ENCODE data around the gene KIAA1217. TPM values are rescaled to one million over a fixed set of nuclear protein-coding genes. Genes with fewer than 3 reads are reported as not detected.

The KIAA1217 gene
- total and polyA plus RNA-seq, 2 experiments from 2014 or later: 13.3 to 23.1 TPM

DNA sequence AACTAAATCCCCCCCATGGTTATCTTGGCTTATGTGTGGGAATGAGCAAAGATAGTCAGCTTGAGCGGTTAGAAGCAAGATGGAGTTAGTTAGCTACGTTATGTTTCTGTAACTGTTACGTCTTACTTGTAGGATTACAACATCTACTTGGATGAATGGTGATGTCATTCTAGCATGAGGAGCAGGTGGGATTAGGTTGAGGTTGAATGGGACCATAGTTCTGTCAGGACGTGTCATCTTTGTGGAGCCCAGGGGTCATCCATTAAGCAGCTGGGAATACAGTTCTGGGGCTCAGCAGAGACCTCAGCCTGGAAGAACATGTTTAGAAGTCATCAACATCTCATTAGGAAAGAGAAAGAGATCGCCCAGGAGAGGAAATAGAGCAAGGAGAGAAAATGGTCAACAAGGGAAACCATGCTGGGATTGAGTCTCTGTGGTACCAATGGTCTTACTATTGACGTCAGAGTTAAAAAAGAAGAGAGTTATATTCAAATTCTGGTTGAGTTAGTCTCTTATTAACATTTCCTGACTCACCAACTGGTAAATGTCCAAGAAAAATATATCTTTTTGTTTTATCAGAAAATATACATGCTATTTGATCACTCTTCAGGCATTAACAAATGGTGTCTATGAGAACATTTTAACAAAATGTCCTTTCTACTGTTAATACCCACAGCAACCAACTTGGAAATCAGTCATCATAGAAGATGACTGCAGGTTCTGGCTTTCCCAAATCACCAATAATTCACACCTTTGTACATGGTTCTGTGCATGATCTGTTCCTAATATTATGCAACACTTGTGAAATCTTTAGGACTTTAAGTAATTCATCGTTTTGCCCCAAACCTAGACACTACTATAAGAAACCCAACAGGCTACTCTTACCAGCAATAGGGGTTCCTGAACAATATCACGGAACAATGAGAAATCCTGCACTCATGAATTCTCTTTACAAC is 96.9 kb downstream of the KIAA1217 start:
- TF ChIP-seq, protein P1, sequence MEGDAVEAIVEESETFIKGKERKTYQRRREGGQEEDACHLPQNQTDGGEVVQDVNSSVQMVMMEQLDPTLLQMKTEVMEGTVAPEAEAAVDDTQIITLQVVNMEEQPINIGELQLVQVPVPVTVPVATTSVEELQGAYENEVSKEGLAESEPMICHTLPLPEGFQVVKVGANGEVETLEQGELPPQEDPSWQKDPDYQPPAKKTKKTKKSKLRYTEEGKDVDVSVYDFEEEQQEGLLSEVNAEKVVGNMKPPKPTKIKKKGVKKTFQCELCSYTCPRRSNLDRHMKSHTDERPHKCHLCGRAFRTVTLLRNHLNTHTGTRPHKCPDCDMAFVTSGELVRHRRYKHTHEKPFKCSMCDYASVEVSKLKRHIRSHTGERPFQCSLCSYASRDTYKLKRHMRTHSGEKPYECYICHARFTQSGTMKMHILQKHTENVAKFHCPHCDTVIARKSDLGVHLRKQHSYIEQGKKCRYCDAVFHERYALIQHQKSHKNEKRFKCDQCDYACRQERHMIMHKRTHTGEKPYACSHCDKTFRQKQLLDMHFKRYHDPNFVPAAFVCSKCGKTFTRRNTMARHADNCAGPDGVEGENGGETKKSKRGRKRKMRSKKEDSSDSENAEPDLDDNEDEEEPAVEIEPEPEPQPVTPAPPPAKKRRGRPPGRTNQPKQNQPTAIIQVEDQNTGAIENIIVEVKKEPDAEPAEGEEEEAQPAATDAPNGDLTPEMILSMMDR (IDR thresholded peaks at IDR 0.05; ENCODE audit: low read depth, low read length): no peak
- Histone ChIP-seq H3K9me3 (ENCODE audit: low read depth) (no peaks in the 10 kb centered on the region), H3K27me3 (no peaks in the 10 kb centered on the region), H3K4me1 (ENCODE audit: low read depth) (peaks cover 15% of the 10 kb centered on the region), H3K4me3 (no peak overlapping the region), H3K27ac (no peak overlapping the region), H3K36me3 (no peaks in the 10 kb centered on the region)
- DNase-seq (ENCODE audit: low read depth in 1 of 2, low spot score in 1 of 2): peak in 1 of 2 donors; percentile 18

DNA sequence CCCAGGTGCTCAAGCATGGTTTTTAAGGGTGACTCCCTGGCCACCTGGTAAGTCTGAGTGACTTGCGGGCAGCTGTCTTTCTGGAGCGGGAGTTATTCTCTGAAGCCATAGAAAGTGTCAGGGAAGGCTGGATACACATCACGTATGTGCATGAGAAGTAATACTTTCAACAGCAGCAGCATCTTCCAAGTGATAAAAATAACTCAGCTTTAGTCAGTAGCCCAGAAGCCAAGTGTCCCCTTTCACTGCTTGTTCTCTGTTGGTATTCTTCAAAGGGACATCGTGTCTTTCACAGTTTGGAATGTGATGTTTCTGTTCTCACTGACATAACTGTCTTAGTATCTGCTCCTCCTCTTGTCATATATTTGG is 97.6 kb downstream of the KIAA1217 start:
- Histone ChIP-seq H3K36me3 (no peaks in the 10 kb centered on the region), H3K4me3 (no peak overlapping the region), H3K27ac (no peak overlapping the region), H3K27me3 (no peaks in the 10 kb centered on the region), H3K9me3 (ENCODE audit: low read depth) (no peaks in the 10 kb centered on the region), H3K4me1 (ENCODE audit: low read depth) (peaks cover 15% of the 10 kb centered on the region)
- no peak for DNase-seq (ENCODE audit: low read depth in 1 of 2, low spot score in 1 of 2)
- TF ChIP-seq, protein P1 (IDR thresholded peaks at IDR 0.05; ENCODE audit: low read depth, low read length): no peak

DNA sequence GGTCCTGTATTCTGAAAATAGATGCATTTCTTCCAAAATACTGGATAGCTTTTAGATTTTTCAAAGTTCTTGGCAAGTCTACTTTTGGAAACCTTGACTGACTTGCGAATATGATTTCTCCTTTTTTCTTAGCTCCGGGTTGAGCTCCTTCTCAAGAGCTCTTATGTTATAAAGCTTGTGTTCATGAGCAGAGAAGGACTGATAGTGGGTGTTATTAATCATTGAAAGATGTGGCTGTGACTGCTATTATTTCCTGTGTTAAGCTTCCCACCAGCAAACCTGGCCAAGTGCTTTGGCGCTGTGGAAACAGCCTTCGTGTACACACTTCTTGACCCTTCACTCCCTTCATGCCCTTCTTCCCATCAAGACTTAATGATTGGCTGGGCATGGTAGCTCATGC is 98.2 kb downstream of the KIAA1217 start:
- Histone ChIP-seq H3K36me3 (no peaks in the 10 kb centered on the region), H3K4me1 (ENCODE audit: low read depth) (peaks cover 15% of the 10 kb centered on the region), H3K4me3 (no peak overlapping the region), H3K27ac (no peak overlapping the region), H3K27me3 (no peaks in the 10 kb centered on the region), H3K9me3 (ENCODE audit: low read depth) (no peaks in the 10 kb centered on the region)
- DNase-seq (ENCODE audit: low read depth in 1 of 2, low spot score in 1 of 2): peak in 1 of 2 donors; percentile 24
- TF ChIP-seq, protein P1 (IDR thresholded peaks at IDR 0.05; ENCODE audit: low read depth, low read length): no peak

DNA sequence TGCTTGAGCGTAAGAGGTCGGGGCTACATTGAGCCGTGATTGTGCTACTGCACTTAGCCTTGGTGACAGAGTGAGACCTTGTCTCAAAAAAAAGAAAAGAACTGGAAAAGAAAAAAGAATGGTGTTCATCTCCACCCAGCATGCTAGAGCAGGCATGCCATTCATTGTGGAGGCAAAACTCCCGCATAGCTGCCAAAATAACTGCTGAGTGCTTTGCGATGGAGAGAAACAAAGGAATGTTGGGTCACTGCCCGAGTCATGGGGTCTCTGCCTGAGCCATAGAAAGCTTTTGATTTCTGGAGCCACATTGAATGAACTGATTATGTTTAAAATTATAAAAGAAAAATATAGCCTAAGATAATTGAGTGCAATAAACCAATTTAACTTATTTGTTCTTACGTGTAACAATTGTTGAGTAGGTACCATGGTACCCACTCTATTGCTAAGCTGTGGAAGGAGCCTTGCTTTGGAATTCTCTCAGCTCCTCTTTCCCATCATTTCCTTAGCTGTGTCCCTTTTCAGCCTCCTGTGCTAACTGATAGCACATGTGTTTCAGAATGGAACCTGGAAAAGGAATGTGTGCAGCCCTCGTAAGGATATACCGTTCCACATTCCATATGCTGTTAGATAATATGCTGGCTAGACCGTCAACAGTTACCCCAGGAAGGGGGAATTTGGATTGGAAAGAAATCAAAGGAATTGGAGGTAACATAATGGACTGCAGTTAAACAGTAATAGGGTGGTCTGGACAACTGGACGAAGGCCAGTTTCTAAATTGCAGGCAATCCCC is 99.0 kb downstream of the KIAA1217 start:
- DNase-seq (ENCODE audit: low read depth in 1 of 2, low spot score in 1 of 2): peak in 1 of 2 donors; percentile 47
- TF ChIP-seq, protein P1 (IDR thresholded peaks at IDR 0.05; ENCODE audit: low read depth, low read length): no peak
- H3K27ac ChIP-seq: no peak overlapping the region
- peaks cover 15% of the 10 kb centered on the region for H3K4me1 ChIP-seq (ENCODE audit: low read depth)
- H3K27me3 ChIP-seq: no peaks in the 10 kb centered on the region
- H3K4me3 ChIP-seq: no peak overlapping the region
- no peaks in the 10 kb centered on the region for H3K9me3 ChIP-seq (ENCODE audit: low read depth)
- no peaks in the 10 kb centered on the region for H3K36me3 ChIP-seq

DNA sequence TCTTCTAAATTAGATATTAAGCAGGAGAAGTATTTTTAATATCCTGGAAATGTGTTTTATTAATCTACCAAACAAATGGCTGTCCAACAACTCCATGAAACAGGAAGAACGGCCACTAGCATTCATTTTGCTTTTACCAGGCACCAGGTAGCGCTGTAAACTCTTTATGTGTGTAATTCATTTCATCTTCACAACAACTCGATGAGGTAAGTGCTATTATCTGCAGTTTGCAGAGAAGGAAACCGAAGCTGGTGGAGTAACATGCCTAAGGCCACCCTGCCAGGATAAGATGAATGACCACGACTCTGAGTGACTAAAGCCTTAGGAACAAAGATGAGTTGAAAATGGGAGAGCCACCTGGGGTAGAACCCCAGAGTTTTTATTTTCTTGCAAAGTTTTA is 101.2 kb downstream of the KIAA1217 start:
- Histone ChIP-seq H3K4me1 (ENCODE audit: low read depth) (peaks cover 15% of the 10 kb centered on the region), H3K36me3 (no peaks in the 10 kb centered on the region), H3K27ac (no peak overlapping the region), H3K27me3 (no peaks in the 10 kb centered on the region), H3K4me3 (no peak overlapping the region), H3K9me3 (ENCODE audit: low read depth) (no peaks in the 10 kb centered on the region)
- TF ChIP-seq, protein P1 (IDR thresholded peaks at IDR 0.05; ENCODE audit: low read depth, low read length): no peak
- DNase-seq (ENCODE audit: low read depth in 1 of 2, low spot score in 1 of 2): no peak

All from cardiac muscle cell (in vitro differentiated cells and primary cell).